HG02798 (cell line): ENCODE results near the gene ZNF496.
A peak's percentile ranks its signal among the peaks of the same experiment; 100 is the strongest.
"Not testable (repeated sequence)": the region's sequence is repeated elsewhere in the genome, so short reads cannot be mapped to it uniquely, and the experiment has no call there.

ENCODE experiments used
- ATAC-seq: cut with Tn5 transposase; IDR thresholded peaks from one replicate; pipeline ENCODE4 v1.9.1; 2021; ENCODE audit warnings: mild to moderate bottlenecking; ENCODE audit not compliant: unreplicated experiment, poor library complexity

ZNF496 gene

DNA sequence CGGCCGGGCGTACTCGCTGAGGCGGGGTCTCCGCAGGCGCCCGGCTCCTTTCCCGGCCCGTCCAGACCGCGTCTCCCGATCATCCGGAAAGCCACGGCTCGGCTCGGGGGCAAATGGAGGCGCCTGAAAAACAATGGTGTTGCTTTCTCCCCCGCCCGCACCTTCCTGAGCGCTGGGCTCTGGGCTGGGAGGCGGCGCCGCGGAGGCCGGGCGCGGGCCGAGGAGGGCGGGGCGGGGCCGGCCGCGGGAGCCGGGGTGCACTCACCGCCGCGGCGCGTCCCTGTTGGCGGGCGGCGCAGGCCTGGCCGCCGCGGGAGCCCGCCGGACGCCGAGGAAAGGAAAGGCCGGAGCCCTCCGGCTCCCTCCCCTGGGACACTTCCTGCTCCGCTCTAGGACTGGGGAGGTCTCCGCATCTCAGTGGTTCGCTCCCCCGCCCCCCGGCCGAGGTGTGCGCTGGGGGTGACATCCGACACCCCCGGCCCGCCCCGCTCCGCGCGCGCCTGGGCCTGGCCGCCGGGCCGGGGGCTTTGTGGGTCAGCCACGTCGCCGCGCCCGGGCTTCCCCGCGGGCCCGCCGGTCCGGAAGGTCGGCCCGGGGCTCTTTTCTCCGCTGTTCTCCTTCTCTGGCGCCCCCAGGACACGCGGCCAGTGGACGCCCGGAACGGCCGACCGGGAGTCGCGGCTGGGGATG is at the start of gene ZNF496:
ZNF496 (minus strand) TSS at position 343 of the 690 bp plus-strand sequence. CDS start 2,289 bp downstream, outside the sequence.
- ATAC-seq: peak; percentile 73

DNA sequence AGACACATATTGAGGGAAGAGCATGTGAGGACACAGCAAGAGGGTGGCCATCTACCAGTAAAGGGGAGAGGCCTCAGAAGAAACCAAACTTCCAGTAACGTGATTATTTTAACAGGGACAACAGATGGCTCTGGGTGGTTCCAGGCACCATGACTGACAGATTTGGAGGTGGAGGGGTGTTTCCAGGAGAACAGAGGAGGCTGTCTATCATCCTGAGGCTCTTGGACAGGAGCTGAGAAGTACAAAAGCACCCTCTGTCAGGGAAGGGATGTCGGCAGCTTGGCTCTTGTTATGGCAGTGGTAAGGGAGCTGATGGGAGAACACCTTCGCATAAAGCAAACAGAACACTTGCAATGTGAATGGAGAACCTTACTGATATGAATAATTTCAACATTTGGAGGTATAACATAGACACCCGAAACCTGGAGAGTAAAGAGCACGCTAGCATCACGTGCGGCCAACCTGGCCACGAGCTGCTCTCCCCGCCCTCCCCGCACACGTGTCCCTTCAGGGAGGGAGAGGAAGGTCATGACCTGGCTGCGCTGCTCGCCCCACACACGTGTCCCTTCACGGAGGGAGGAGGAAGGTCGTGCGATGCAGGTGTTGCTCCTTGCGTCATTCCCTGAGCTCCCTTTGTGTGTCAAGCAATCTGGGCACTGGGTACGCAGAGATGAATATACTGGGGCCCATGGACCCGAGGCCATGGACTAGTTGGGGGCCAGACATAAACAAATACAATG is 46.8 kb upstream of the ZNF496 start:
- ATAC-seq: no peak

DNA sequence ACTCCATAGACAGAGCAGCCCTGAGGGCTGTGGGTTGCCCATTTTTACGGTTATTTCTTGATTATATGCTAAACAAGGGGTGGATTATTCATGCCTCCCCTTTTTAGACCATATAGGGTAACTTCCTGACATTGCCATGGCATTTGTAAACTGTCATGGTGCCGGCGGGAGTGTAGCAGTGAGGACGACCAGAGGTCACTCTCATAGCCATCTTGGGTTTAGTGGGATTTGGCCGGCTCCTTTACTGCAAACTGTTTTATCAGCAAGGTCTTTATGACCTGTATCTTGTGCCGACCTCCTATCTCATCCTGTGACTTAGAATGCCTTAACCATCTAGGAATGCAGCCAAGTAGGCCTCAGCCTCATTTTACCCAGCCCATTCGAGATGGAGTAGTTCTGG is 46.0 kb upstream of the ZNF496 start:
- ATAC-seq: not testable (repeated sequence)

DNA sequence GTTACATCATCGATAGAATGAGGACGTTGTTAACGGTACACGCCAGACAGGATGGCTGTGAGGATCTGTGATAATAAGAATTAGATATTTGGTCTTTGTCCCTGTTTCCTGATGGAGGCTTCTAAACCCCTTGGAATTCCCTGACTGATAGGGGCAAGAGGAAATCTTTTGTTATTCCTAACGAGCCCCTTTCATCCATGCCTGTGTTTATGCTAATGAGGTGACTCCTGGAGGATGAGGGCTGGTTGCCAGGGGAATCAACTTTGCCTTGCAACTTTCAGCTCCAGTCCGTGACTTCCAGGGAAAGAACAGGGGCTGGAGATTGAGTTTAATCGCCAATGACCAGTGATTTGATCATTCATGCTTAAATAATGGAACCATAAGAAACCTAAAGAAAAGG is 45.0 kb upstream of the ZNF496 start:
- ATAC-seq: no peak

DNA sequence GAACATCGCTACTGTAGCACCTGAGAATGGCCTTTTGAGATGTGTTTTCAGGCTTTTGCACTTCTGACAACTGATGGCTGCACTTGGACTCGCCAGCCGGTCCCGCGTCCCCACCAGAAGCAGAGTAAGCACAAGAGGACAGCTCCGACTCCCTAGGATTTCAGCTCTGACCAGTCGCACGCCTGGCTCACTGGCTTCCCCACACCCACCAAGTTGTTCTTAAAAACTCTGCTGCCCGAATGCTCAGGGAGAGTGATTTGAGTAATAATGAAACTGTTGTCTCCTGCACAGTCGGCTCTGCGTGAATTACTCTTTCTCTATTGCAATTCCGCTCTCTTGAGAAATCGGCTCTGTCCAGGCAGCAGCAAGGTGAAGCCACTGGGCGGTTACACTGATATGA is 44.1 kb upstream of the ZNF496 start:
- no peak for ATAC-seq

DNA sequence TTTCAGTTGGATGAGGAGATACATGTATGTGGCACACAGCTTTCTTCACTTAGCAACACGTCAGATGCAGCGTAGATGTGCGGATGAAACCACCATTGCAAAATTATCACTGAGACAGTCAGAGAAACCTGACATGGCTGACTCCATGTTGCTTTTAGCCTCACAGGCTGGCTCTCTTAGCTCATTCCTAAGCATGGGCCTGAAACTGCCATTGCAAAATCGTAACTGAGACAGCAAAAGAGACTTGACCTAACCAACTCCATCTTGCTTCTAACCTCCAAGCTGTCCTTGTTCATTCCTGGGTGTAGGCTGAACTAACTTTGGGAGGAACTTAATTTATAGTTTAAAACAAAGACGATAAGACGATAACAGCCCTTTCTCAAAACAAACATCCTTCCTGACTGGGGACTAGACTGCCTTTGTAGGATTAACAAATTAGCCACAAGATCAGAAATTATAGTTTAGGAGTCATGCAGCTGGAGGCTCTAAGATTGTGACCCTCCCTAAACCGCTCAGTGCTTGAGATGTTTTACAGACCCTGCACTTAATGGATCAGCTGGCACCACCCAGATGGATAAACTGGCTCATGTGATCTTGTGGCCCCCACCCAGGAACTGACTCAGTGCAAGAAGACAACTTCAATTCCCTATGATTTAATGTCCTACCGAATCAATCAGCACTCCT is 43.1 kb upstream of the ZNF496 start:
- ATAC-seq: not testable (repeated sequence)

DNA sequence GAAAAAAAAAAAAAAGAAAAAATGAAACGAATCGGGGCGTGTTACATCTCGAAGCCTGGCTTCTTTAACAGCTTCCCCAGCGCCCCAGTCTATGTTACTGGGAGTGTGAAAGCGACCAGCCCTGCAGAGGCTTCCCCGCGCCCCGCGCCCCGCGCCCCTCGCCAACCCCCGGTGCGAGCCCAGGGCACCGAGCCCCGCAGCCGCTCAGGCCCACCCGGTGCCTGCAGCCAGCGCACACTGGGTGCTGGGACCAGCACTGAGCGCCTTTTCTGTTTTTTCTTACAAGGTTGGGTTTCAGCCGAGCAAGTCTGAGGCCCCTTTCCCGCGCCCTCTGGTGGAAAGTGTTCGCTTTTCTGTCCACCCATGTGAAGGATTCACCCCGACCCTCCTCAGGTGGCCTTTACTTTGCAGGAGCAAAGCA is 42.1 kb upstream of the ZNF496 start:
- peak; percentile 65 for ATAC-seq

DNA sequence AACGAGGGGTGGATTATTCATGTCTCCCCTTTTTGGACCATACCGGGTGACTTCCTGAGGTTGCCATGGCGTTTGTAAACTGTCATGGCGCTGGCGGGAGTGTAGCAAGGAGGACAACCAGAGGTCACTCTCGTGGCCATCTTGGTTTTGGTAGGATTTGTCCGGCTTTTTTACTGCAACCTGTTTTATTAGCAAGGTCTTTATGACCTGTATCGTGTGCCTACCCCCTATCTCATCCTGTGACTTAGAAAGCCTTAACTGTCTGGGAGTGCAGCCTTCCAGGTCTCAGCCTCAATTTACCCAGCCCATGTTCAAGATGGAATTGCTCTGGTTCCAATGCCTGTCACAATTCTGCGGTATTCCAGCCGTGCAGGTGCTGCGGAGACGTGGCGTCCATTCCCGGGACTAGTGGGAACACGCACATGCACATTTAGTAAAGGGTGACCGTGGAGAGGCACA is 40.2 kb upstream of the ZNF496 start:
- no peak for ATAC-seq

DNA sequence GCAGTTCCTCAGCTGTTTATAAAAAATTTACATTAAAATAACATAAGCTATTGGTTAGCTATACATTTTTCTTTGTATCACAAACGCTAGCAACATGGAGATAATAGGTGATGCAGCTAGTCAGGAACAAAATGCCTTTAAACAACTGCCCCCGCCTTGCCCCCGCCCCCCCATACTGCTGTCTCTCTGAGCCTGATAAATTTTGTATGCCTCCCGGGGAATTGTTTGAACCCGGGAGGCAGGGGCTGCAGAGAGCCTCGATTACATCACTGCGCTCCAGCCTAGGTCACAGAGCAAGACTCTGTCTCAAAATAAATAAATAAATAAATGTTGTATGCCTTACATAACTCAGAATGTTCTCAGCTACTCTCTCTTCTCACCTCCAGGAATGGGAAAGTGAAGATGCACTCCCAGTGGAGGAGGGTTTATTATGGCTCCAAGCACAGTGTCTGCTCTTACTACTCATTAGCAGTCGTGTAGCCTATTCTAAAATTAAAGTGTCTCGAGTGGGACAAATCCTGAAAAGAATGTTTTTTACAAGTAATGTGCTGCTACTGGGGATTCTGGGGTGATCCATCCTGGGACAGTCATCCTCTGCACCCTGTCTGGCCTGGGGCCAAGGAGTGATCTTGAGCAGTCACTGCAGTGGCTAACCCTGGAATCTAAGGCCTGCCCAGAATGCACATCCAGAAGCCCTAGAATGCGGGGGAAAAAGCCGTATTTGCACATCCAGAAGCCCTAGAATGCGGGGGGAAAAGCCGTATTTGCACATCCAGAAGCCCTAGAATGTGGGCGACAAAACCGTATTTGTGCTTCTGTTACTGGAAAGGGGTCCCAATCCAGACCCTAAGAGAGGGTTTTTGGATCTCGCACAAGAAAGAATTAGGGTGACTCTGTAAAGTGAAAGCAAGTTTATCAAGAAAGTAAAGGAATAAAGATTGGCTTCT is 39.4 kb upstream of the ZNF496 start:
- ATAC-seq: no peak

DNA sequence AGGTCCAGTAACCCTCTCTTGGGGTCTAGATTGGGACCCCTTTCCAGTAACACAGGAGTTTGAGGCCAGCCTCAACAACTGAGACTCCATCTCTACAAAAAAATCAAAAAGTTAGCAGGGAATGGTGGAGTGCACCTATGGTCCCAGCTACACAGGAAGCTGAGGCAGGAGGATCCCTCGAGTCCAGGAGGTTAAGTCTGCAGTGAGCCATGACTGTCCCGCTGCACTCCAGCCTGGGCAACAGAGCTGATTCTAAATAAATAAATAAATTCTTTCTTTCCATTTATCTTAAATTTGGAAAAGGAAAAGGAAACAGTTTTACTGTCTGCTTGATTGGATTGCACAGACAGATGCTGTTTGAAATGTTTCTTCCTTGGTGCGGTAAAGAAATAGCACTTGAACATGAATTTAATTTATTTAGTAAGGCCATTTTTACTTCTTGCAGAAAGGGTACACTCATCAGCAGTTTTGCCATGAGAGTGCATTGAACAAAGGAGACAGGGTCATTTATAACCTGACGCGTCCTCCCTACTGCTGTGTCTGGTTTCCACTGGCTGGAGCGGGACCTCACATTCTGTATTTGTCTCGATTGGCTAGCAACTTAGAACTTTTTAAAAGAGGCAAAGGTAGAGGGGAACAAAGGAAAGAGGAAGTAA is 37.0 kb upstream of the ZNF496 start:
- no peak for ATAC-seq

DNA sequence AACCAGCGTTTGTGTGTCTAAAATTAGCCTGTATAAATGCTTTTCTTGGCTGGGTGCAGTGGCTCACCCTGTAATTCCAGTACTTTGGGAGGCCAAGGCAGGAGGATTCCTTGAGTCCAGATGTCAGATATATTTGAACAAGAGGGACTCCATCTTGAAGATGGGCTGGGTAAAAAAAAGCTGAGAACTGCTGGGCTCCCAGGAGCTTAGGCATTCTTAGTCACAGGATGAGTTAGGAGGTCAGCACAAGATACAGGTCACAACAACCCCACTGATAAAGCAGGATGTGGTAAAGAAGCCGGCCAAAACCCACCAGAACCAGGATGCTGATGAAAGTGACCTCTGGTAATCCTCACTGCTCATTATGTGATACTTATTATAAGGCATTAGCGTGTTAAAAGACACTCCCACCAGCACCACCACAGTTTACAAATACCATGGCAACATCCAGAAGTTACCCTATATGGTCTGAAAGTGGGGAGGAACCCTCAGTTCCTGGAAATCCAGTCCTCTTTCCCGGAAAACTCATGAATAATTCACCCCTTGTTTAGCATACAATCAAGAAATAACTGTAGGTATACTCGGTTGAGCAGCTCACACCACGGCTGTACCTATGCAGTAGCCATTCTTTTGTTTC is 36.2 kb upstream of the ZNF496 start:
- ATAC-seq: no peak

DNA sequence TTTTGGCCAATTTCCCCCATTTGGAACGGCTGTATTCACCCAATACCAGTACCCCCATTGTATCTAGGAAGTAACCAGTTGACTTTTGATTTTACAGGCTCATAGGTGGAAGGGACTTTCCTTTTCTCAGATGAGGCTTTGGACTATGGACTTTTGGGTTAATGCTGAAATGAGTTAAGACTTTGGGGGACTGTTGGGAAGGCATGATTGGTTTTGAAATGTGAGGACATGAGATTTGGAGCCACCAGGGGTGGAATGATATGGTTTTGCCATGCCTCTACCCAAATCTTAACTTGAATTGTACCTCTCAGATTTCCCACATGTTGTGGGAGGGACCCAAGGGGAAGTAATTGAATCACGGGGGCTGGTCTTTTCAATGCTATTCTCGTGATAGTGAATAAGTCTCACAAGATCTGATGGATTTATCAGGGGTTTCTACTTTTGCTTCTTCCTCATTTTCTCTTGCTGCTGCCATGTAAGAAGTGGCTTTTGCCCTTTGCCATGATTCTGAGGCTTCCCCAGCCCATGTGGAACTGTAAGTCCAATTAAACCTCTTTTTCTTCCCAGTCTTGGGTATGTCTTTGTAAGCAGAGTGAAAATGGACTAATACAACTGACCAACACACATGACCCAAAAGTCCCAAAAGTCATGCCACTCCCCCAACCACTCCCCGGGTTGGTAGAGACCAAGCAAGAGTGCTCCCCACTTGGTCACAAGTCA is 35.4 kb upstream of the ZNF496 start:
- ATAC-seq: no peak

DNA sequence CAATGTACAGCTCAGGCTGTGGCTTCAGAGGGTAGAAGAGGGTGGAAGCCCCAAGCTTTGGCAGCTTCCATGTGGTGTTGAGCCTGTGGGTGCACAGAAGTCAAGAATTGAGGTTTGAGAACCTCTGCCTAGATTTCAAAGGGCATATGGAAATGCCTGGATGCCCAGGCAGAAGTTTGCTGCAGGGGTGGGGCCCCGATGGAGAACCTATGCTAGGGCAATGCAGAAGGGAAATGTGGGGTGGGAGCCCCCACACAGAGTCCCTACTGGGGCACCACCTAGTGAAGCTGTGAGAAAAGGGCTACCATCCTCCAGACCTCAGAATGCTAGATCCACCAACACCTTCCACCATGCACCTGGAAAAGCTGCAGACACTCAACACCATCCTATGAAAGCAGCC is 34.7 kb upstream of the ZNF496 start:
- ATAC-seq: not testable (repeated sequence)

DNA sequence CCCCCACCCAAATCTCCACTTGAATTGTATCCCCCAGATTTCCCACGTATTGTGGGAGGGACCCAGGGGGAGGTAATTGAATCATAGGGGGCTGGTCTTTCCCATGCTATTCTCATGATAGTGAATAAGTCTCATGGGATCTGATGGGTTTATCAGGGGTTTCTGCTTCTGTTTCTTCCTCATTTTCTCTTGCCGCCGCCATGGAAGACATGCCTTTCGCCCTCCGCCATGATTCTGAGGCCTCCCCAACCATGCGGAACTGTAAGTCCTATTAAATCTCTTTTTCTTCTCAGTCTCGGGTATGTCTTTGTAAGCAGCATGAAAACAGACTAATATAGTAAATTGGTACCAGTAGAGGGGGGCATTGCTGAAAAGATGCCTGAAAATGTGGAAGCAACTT is 33.4 kb upstream of the ZNF496 start:
- ATAC-seq: no peak

DNA sequence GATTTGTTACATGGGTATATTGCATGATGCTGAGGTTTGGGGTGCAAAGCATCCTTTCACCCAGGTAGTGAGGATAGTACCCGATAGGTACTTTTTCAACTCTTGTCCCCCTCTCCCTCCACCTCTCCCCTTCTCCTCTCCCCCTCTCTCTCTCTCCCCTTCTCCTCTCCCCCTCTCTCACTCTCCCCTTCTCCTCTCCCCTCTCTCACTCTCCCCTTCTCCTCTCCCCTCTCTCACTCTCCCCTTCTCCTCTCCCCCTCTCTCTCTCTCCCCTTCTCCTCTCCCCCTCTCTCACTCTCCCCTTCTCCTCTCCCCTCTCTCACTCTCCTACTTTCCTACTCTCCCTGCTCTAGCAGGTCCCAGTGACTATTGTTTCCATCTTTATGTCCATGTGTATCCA is 31.3 kb upstream of the ZNF496 start:
- not testable (repeated sequence) for ATAC-seq

DNA sequence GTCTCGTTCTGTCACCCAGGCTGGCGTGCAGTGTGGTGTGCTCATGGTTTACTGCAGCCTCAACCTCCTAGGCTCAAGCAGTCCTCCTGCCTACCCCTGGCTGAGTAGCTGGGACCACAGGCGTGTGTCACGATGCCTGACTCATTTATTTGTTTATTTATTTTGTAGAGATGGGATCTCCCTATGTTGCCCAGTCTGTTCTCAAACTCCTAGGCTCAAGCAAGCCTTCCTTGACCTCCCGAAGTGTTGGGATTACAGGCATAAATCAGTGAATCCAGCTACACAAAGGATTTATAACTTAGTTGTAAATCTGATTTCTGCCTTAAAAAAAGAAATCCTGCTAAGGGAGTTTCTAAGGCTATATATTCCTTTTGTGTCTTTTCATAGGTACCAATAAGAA is 30.5 kb upstream of the ZNF496 start:
- no peak for ATAC-seq

DNA sequence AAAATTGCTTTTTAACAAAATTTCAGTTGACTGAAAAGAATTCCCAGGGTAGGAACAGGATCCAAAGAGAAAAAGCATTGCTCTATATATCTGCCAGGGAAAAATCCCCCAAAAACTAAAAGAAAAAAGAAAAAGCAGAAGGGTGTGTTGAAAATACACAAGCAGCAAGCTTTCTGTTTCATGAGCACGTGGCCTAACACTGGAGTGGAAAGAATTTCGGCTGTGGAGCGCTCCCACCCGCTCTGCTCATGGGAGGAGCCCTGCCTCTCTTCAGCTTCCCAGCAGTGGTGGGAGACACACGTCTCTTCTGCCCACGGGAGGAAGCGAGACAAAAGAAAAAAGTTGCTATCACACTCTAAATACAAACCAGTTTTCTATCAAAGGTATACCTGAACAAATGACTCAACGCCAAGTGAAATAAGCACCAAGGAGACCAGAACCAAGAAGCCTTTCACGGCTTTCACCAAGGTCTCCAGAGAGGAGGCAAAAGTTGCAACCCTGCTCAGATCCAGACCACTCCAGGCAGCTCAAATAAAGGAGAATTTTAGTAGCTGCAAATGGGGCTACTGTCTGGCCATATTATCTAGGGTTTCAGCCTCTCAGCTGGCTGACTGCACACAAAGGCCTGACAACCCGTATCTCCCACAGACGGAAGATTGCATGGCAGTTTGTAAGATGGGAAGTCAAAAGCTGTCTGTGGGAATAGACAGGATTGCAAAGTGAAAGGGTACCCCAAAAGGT is 29.5 kb upstream of the ZNF496 start:
- no peak for ATAC-seq
